Liver (tissue), 9 donors: Measurements from ENCODE around the gene POMGNT1. TPM values are rescaled to one million over a fixed set of nuclear protein-coding genes. Genes with fewer than 3 reads are reported as not detected.

Experiments used
- DNase-seq: peaks from one replicate; pipeline ENCODE4 v3.0.0-alpha.2; 2017; ENCODE audit warnings: low spot score
- H3K27ac ChIP-seq, 2 donors: one replicate each; pipeline ENCODE4 v1.7.0; 2013; ENCODE audit warnings: inconsistent platforms in 2 of 2, low read length in 2 of 2, control low read depth in 1 of 2, low read depth in 1 of 2, mild to moderate bottlenecking in 1 of 2
- H3K27me3 ChIP-seq, 4 donors: one replicate each; pipeline versions ENCODE4 v1.6.1 to v1.7.0; 2013; ENCODE audit warnings: low read length in 3 of 4, inconsistent platforms in 1 of 4, mild to moderate bottlenecking in 1 of 4, moderate library complexity in 1 of 4; ENCODE audit not compliant: control insufficient read depth in 4 of 4, insufficient read depth in 4 of 4
- H3K36me3 ChIP-seq, 4 donors: one replicate each; pipeline versions ENCODE4 v1.6.1 to v1.7.0; 2013; ENCODE audit warnings: low read length in 3 of 4, mild to moderate bottlenecking in 3 of 4, low read depth in 1 of 4, moderate library complexity in 1 of 4; ENCODE audit not compliant: control insufficient read depth in 4 of 4, insufficient read depth in 3 of 4
- H3K4me1 ChIP-seq, 4 donors: one replicate each; pipeline versions ENCODE4 v1.6.1 to v1.7.0; 2013; ENCODE audit warnings: low read length in 3 of 4, mild to moderate bottlenecking in 3 of 4, moderate library complexity in 1 of 4; ENCODE audit not compliant: control insufficient read depth in 4 of 4, insufficient read depth in 4 of 4
- H3K4me3 ChIP-seq, 3 donors: one replicate each; pipeline versions ENCODE4 v1.6.1 to v1.7.0; 2013; ENCODE audit warnings: low read length in 3 of 3, control low read depth in 1 of 3, low read depth in 1 of 3, mild to moderate bottlenecking in 1 of 3
- H3K9ac ChIP-seq, 2 donors: one replicate each; pipeline ENCODE4 v1.7.0; 2013; ENCODE audit warnings: low read length in 2 of 2, mild to moderate bottlenecking in 2 of 2, moderate library complexity in 2 of 2, control low read depth in 1 of 2, low read depth in 1 of 2
- H3K9me3 ChIP-seq, 4 donors: one replicate each; pipeline versions ENCODE4 v1.6.1 to v1.7.0; 2013; ENCODE audit warnings: low read length in 3 of 4; ENCODE audit not compliant: control insufficient read depth in 4 of 4
- ATF3 ChIP-seq: IDR thresholded peaks from 2 replicates; pipeline ENCODE4 v1.6.1; 2016; ENCODE audit warnings: antibody characterized with exemption
- CTCF ChIP-seq: fragments of 150-350 bp; IDR thresholded peaks from 2 replicates; pipeline ENCODE4 v1.5.1; 2017; ENCODE audit warnings: improper control_type of control experiment, low read depth, low read length; ENCODE audit not compliant: missing input control
- EGR1 ChIP-seq, 2 donors: IDR thresholded peaks; 2 replicates each; pipeline ENCODE4 v1.6.1; 2016 to 2018; ENCODE audit warnings: antibody characterized with exemption in 2 of 2, low read depth in 2 of 2
- FOXA1 ChIP-seq: IDR thresholded peaks from 2 replicates; pipeline ENCODE4 v1.6.1; 2016; ENCODE audit warnings: antibody characterized with exemption
- FOXA2 ChIP-seq: IDR thresholded peaks from 2 replicates; pipeline ENCODE4 v1.6.1; 2016; ENCODE audit warnings: antibody characterized with exemption
- GABPA ChIP-seq, 2 donors: IDR thresholded peaks in 1 of 2; conservative IDR thresholded peaks in 1 of 2; 2 replicates each; pipeline ENCODE4 v1.6.1; 2016; ENCODE audit warnings: antibody characterized with exemption in 2 of 2, mild to moderate bottlenecking in 1 of 2, moderate library complexity in 1 of 2
- HNF4A ChIP-seq, 2 donors: conservative IDR thresholded peaks; 2 replicates each; pipeline ENCODE4 v1.6.1; 2016; ENCODE audit warnings: antibody characterized with exemption in 2 of 2, mild to moderate bottlenecking in 2 of 2
- HNF4G ChIP-seq: IDR thresholded peaks from 2 replicates; pipeline ENCODE4 v1.6.1; 2016; ENCODE audit warnings: antibody characterized with exemption
- MAX ChIP-seq: IDR thresholded peaks from 2 replicates; pipeline ENCODE4 v1.6.1; 2016; ENCODE audit warnings: antibody characterized with exemption
- NR2F2 ChIP-seq: IDR thresholded peaks from 2 replicates; pipeline ENCODE4 v1.6.1; 2016; ENCODE audit warnings: antibody characterized with exemption
- RAD21 ChIP-seq, 2 donors: IDR thresholded peaks; 2 replicates each; pipeline ENCODE4 v1.6.1; 2016; ENCODE audit warnings: antibody characterized with exemption in 2 of 2, mild to moderate bottlenecking in 2 of 2
- REST ChIP-seq: IDR thresholded peaks from 2 replicates; pipeline ENCODE4 v1.6.1; 2016; ENCODE audit warnings: antibody characterized with exemption, mild to moderate bottlenecking
- RXRA ChIP-seq, 2 donors: IDR thresholded peaks; 2 replicates each; pipeline ENCODE4 v1.6.1; 2017 to 2018; ENCODE audit warnings: antibody characterized with exemption in 2 of 2, mild to moderate bottlenecking in 1 of 2
- SP1 ChIP-seq: IDR thresholded peaks from 2 replicates; pipeline ENCODE4 v1.6.1; 2018; ENCODE audit warnings: antibody characterized with exemption, mild to moderate bottlenecking
- YY1 ChIP-seq: IDR thresholded peaks from 2 replicates; pipeline ENCODE4 v1.6.1; 2016; ENCODE audit warnings: antibody characterized with exemption, mild to moderate bottlenecking
- ZBTB33 ChIP-seq: IDR thresholded peaks from 2 replicates; pipeline ENCODE4 v1.6.1; 2016; ENCODE audit warnings: antibody characterized with exemption
- WGBS: extraction: QIAGEN DNeasy Blood & Tissue Kit; methylation state at CpG from one replicate; pipeline ENCODE4 v1.1.7; 2013; 5-methylcytosine and 5-hydroxymethylcytosine counted together
- polyA plus RNA-seq, 2 donors: library from polyadenylated mRNA; stranded (reverse) in 1 of 2; unstranded in 1 of 2; fragments of 200-250 nt in 1 of 2; fragments of >200 nt in 1 of 2; fragmentation: Nextera tagmentation in 1 of 2; extraction: Ambion mirVana in 1 of 2; gene quantifications; one replicate each; pipeline versions ENCODE4 v1.2.1 to v1.2.3, GENCODE V29; 2013 to 2015
- total RNA-seq, 2 donors: library from RNA; depleted of rRNA; stranded (reverse); fragments of >200 nt; gene quantifications; one replicate each; pipeline ENCODE4 v1.2.3, GENCODE V29; 2014
- donor health status: healthy.
- donor health status: healthy.
- donor health status: healthy.
- donor health status: healthy.
- donor health status: healthy.

Gene POMGNT1
- total and polyA plus RNA-seq, 4 donors = 10.3 to 32.0 (median 31.0) TPM

- TF ChIP-seq ZBTB33 = no peak
- TF ChIP-seq HNF4G = no peak
- TF ChIP-seq REST = no peak
- no peak for TF ChIP-seq MAX
- no peak for TF ChIP-seq HNF4A (conservative IDR thresholded peaks at IDR 0.05)
- no peak for TF ChIP-seq NR2F2
- no peak for TF ChIP-seq RXRA (IDR thresholded peaks at IDR 0.05)
- no peak for TF ChIP-seq FOXA2
- TF ChIP-seq YY1 = no peak
- no peak for TF ChIP-seq ATF3
- TF ChIP-seq GABPA (IDR thresholded peaks at IDR 0.05 in 1 of 2, conservative IDR thresholded peaks at IDR 0.05 in 1 of 2) = no peak
- TF ChIP-seq SP1 = no peak
- TF ChIP-seq FOXA1 = no peak
- no peak for DNase-seq
These were observed 20.2 kb upstream of the POMGNT1 start for GRCh38 chr1:46218443-46218842.

GRCh38 chr1:46215504-46215903, 17.3 kb upstream of the POMGNT1 start:
- Histone ChIP-seq H3K4me3 (no peak overlapping the region), H3K36me3 (no peaks in the 10 kb centered on the region)
- TF ChIP-seq GABPA (IDR thresholded peaks at IDR 0.05 in 1 of 2, conservative IDR thresholded peaks at IDR 0.05 in 1 of 2) (no peak), ATF3 (no peak), FOXA2 (no peak), HNF4A (conservative IDR thresholded peaks at IDR 0.05) (no peak), ZBTB33 (no peak), NR2F2 (no peak), CTCF (no peak), EGR1 (IDR thresholded peaks at IDR 0.05; ENCODE audit: low read depth in 2 of 2) (no peak), MAX (no peak), RAD21 (IDR thresholded peaks at IDR 0.05) (no peak), YY1 (no peak), REST (no peak), FOXA1 (no peak)

More at GRCh38 chr1:46218443-46218842, 20.2 kb upstream of the POMGNT1 start:
- H3K27me3 ChIP-seq = no peaks in the 10 kb centered on the region
- no peaks in the 10 kb centered on the region for H3K4me1 ChIP-seq
- H3K9ac ChIP-seq = no peak overlapping the region
- WGBS = 93% methylated on average over 8 of the region's 8 CpGs
- no peaks in the 10 kb centered on the region for H3K9me3 ChIP-seq
- no peak overlapping the region for H3K27ac ChIP-seq
- H3K4me3 ChIP-seq = no peak overlapping the region
- no peaks in the 10 kb centered on the region for H3K36me3 ChIP-seq

More at GRCh38 chr1:46215504-46215903, 17.3 kb upstream of the POMGNT1 start:
- H3K4me1 ChIP-seq = no peaks in the 10 kb centered on the region
- no peaks in the 10 kb centered on the region for H3K9me3 ChIP-seq
- DNase-seq = no peak
- no peak overlapping the region for H3K27ac ChIP-seq
- H3K9ac ChIP-seq = no peak overlapping the region
- H3K27me3 ChIP-seq = no peaks in the 10 kb centered on the region
